Retinal pigment epithelial cell (primary cell): ENCODE data around the gene ANKRD27.

Experiments used
- DNase-seq: peaks from one replicate; pipeline ENCODE4 v3.0.0-alpha.2; 2010; ENCODE audit warnings: low read depth
- H3K4me3 ChIP-seq: 2 replicates; pipeline ENCODE4 v1.5.1; 2011; ENCODE audit warnings: mild to moderate bottlenecking, low read length, control low read depth, moderate library complexity
- TF ChIP-seq, protein P1 (sequence below): conservative IDR thresholded peaks from 2 replicates; pipeline ENCODE4 v1.5.1; 2011; ENCODE audit warnings: low read depth, low read length, control low read depth, inconsistent platforms

The ANKRD27 gene

DNA sequence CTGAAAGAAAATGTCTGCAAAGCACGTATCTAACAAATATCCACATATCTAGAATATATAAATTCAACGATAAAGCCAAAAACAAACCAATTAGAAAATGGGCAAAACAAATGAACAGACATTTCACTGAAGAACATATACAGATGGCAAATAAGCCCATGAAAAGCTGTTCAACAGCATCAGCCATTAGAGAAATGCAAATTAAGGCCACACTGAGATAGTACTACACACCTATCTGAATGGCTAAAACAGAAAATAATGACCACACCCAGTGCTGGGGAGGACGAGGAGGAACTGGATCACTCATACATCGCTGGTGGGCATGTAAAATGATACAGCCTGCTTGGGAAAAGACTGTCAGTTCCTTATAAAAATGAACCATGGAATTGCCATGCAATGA lies 62.0 kb downstream of the ANKRD27 start:
- no peak for DNase-seq
- no peak overlapping the region for H3K4me3 ChIP-seq
- TF ChIP-seq, protein P1, sequence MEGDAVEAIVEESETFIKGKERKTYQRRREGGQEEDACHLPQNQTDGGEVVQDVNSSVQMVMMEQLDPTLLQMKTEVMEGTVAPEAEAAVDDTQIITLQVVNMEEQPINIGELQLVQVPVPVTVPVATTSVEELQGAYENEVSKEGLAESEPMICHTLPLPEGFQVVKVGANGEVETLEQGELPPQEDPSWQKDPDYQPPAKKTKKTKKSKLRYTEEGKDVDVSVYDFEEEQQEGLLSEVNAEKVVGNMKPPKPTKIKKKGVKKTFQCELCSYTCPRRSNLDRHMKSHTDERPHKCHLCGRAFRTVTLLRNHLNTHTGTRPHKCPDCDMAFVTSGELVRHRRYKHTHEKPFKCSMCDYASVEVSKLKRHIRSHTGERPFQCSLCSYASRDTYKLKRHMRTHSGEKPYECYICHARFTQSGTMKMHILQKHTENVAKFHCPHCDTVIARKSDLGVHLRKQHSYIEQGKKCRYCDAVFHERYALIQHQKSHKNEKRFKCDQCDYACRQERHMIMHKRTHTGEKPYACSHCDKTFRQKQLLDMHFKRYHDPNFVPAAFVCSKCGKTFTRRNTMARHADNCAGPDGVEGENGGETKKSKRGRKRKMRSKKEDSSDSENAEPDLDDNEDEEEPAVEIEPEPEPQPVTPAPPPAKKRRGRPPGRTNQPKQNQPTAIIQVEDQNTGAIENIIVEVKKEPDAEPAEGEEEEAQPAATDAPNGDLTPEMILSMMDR, result no peak

DNA sequence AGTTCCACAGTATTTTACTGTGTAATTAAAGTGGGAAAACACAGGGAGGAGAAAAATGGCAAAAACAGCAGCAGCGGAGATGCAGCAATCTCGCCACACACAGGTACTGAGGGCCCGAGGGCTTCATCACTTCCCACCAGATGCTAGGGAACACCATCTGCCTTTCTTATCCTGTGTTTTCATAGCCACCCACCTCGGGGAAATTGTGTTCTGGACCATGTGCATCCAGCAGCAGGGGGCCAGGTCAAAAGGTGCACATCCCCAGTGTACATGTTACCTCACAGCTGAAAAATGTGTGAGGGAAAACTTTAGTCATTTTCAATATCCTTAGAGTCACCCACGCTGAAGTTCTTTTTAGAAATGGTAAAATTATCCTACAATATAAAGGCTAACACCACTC lies 63.8 kb downstream of the ANKRD27 start:
- DNase-seq, result no peak
- H3K4me3 ChIP-seq, result no peak overlapping the region
- TF ChIP-seq, protein P1, result no peak

DNA sequence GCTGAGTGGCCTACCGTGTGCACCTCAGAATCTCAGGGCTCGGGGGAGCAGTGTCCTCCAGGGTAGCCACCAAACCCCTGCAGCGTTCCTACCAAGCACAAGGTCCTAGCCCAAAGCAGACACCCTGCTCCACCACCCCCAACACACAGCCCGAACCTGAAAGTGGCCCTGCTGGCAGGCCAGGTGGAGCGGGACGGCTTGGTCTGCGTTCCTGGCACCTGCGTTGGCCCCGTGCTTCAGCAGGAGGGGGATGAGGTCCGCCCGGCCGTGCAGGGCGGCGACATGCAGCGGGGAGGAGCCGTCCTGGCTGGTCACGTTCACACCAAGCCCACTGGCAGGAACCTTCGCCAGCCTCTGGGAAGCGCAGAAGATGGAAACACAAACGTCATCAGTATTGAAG lies 67.5 kb downstream of the ANKRD27 start:
- no peak for DNase-seq
- TF ChIP-seq, protein P1, result no peak
- no peak overlapping the region for H3K4me3 ChIP-seq

DNA sequence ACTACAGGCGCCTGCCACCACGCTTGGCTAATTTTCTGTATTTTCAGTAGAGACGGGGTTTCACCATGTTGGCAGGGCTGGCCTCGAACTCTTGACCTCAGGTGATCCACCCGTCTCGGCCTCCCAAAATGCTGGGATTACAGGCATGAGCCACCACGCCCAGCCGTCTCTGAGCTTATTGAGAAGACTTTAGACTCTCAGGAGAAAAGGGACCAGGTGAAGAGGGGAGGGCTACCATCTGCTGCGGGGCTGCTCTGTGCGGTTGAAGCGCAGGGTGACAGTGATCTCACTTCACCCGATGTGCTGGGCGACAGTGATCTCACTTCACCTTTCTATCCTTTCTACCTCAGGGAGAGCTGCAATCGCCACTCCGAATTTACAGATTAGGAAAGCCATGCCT lies 68.7 kb downstream of the ANKRD27 start:
- TF ChIP-seq, protein P1, result no peak
- no peak for DNase-seq
- no peak overlapping the region for H3K4me3 ChIP-seq

DNA sequence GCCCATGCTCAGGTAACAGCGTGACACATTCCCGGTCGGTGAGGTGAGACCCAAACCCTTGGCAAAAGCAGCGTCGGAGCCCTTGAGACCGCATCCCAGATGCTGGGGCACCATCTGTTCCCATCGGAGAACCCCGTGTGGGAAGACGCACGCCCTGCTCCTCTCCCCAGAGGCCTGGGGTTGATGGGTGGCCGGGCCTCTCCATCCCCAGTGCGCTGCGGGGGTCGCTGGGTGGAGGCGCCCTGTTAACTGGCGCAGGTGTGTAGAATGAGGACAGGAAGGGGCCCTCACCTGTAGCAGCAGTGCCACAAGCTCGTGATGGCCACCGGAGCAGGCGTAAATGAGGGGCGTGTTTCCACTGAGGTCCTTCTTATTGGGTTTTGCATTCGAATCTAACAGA lies 69.4 kb downstream of the ANKRD27 start:
- TF ChIP-seq, protein P1, result no peak
- no peak for DNase-seq
- H3K4me3 ChIP-seq, result no peak overlapping the region

DNA sequence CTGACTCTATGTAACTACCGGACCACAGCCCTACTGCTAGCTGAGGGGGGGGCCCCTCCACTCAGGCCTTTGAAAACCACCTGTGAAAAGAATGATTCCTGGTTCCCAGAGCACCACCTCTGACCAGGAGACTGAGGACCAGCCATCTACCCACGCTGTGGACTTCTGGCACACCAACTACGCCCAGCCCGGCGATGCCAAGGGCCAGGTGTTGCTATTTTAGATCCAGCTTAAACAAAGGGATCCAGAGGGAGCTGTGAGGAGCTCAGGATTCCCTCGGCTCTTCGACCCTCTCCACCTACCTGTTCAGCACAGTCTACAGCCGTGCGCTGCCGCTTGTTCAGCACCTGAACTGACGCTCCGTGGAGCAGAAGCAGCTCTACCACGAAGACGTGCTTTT lies 71.0 kb downstream of the ANKRD27 start:
- DNase-seq, result no peak
- H3K4me3 ChIP-seq, result no peak overlapping the region
- TF ChIP-seq, protein P1, result no peak

DNA sequence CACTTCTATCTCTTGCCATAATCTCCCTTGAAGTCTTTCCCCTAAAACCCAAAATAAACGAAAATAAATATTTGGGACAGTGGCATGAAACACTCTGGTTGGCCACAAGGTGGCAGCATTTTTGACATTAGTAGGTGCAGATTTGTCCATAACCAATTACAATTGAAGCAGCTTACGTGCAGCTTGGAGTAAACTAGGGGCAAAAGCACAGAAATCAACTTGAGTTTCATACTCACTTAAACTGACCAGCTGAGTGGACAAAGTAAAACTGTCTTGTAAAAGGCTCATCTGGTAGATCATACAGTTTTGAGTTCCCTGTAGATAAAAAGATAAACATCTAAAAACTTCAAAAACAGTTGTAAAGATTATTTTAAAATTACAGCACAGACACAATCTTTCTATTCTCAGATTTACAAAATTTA lies 75.2 kb downstream of the ANKRD27 start:
- DNase-seq, result peak; percentile 31
- no peak overlapping the region for H3K4me3 ChIP-seq
- TF ChIP-seq, protein P1, result peak; percentile 76
